DLD1 (cell line): Measurements from ENCODE around the gene TLCD1.

Experiments used
- in situ Hi-C: cut with HindIII; loops from 2 replicates; pipeline ENCODE4 v1.10.0; 2017; ENCODE audit warnings: low sequenced_read_pairs

The TLCD1 gene

GRCh38 chr17:28715217-28715616 lies 10.8 kb downstream of the TLCD1 start:
- in situ Hi-C loops = no loop called here

- in situ Hi-C loops = no loop called here
These were observed 11.8 kb downstream of the TLCD1 start for GRCh38 chr17:28714281-28714680.

- in situ Hi-C loops = no loop called here
These were observed 13.2 kb downstream of the TLCD1 start for GRCh38 chr17:28712705-28713415.

- in situ Hi-C loops = no loop called here
These were observed 13.9 kb downstream of the TLCD1 start for GRCh38 chr17:28712032-28712704.

GRCh38 chr17:28711723-28712031 lies 14.4 kb downstream of the TLCD1 start, which contains the start of gene PROCA1:
Gene PROCA1, minus strand, starts transcription at chr17:28711888. Its CDS starts 228 bp downstream, at chr17:28711660.
- in situ Hi-C loops = no loop called here

- in situ Hi-C loops = no loop called here
These were observed 14.9 kb downstream of the TLCD1 start for GRCh38 chr17:28710861-28711722.

GRCh38 chr17:28707339-28707720 lies 18.7 kb downstream of the TLCD1 start:
- in situ Hi-C loops = no loop called here

- in situ Hi-C loops = no loop called here
These were observed 19.3 kb downstream of the TLCD1 start for GRCh38 chr17:28706471-28707338.

GRCh38 chr17:28705728-28706334 lies 20.2 kb downstream of the TLCD1 start:
- in situ Hi-C loops = no loop called here

GRCh38 chr17:28705074-28705659 lies 20.9 kb downstream of the TLCD1 start:
- in situ Hi-C loops = no loop called here

- in situ Hi-C loops = no loop called here
These were observed 21.7 kb downstream of the TLCD1 start for GRCh38 chr17:28704219-28704858.

- in situ Hi-C loops = no loop called here
These were observed 22.3 kb downstream of the TLCD1 start for GRCh38 chr17:28703552-28704218.

GRCh38 chr17:28702752-28703150 lies 23.3 kb downstream of the TLCD1 start:
- in situ Hi-C loops = no loop called here

GRCh38 chr17:28702026-28702751 lies 23.8 kb downstream of the TLCD1 start:
- in situ Hi-C loops = no loop called here

- in situ Hi-C loops = no loop called here
These were observed 25.1 kb downstream of the TLCD1 start for GRCh38 chr17:28700830-28701492.

- in situ Hi-C loops = no loop called here
These were observed 25.8 kb downstream of the TLCD1 start for GRCh38 chr17:28700278-28700677.

- in situ Hi-C loops = no loop called here
These were observed 27.6 kb downstream of the TLCD1 start for GRCh38 chr17:28698253-28698941.
